HCT116 (cell line): ENCODE results near the gene RYR2. TPM values are rescaled to one million over a fixed set of nuclear protein-coding genes. Genes with fewer than 3 reads are reported as not detected.

ENCODE experiments used
- ATAC-seq: fragments of 200-7000 bp; cut with Tn5 transposase; 2 replicates; pipeline ENCODE4 v1.9.1; 2020; ENCODE audit warnings: mild to moderate bottlenecking, moderate library complexity
- BruUV-seq: library from RNA; stranded (reverse); fragments of 400-500 nt; replicated peaks from 2 replicates; lab custom pipeline; 2021; lab: Mats Ljungman, UMichigan
- CTCF ChIA-PET: fragments of 300-600 bp; sonication (Branson Sonifier 250); formaldehyde crosslinking; loops from one replicate; lab custom pipeline; 2021; ENCODE audit warnings: antibody characterized with exemption; lab: Charles Lee
- POLR2A ChIA-PET: fragments of 300-600, 350-600 bp; sonication (Branson Sonifier 250); formaldehyde crosslinking; loops from one replicate; lab custom pipeline; 2021; ENCODE audit warnings: antibody characterized with exemption; lab: Charles Lee
- RAD21 ChIA-PET, 2 experiments: fragments of 300-600 bp; sonication (Branson Sonifier 250); formaldehyde crosslinking; loops; one replicate each; lab custom pipeline; 2023; ENCODE audit warnings: low total read pairs in 2 of 2; ENCODE audit not compliant: uncharacterized antibody in 2 of 2, unreplicated experiment in 2 of 2, low non-redundant PET in 1 of 2; lab: Charles Lee
- DNase-seq: peaks from one replicate; pipeline ENCODE4 v3.0.0-alpha.2; 2010; ENCODE audit warnings: low read depth, low spot score
- H2AFZ ChIP-seq: fragments of 200-600 bp; shearing (Covaris generic), sonication (generic); 2 replicates; pipeline ENCODE4 v1.6.1; 2017; ENCODE audit warnings: low read depth, mixed run types, mixed read lengths, antibody characterized with exemption, low read length; ENCODE audit not compliant: poor library complexity, severe bottlenecking
- H3K27ac ChIP-seq: 2 replicates; pipeline ENCODE4 v1.5.1; 2012; ENCODE audit warnings: low read depth, low read length
- H3K27me3 ChIP-seq: fragments of 200-600 bp; sonication (generic); 2 replicates; pipeline ENCODE4 v1.6.1; 2016; ENCODE audit warnings: mixed run types, low read length, mixed read lengths; ENCODE audit not compliant: insufficient read depth
- H3K36me3 ChIP-seq, 2 experiments: fragments of 200-500 bp in 1 of 2; fragments of 200-600 bp in 1 of 2; sonication (Bioruptor generic) in 1 of 2; sonication (generic) in 1 of 2; 2 replicates each; pipeline versions ENCODE4 v1.5.1 to v1.6.1; 2014 to 2016; ENCODE audit warnings: low read length in 2 of 2, inconsistent platforms in 1 of 2, mixed read lengths in 1 of 2, mixed run types in 1 of 2; ENCODE audit not compliant: insufficient read depth in 2 of 2, control insufficient read depth in 1 of 2
- H3K4me1 ChIP-seq, 2 experiments: fragments of 200-600 bp in 1 of 2; sonication (generic) in 1 of 2; 2 replicates each; pipeline versions ENCODE4 v1.5.1 to v1.6.1; 2012 to 2017; ENCODE audit warnings: low read length in 2 of 2, inconsistent platforms in 1 of 2, mild to moderate bottlenecking in 1 of 2, mixed read lengths in 1 of 2, mixed run types in 1 of 2, moderate library complexity in 1 of 2; ENCODE audit not compliant: insufficient read depth in 2 of 2, control insufficient read depth in 1 of 2
- H3K4me2 ChIP-seq: fragments of 200-600 bp; sonication (generic); 2 replicates; pipeline ENCODE4 v1.6.1; 2017; ENCODE audit warnings: mixed run types, low read length, mixed read lengths
- H3K4me3 ChIP-seq, 2 experiments: fragments of 200-600 bp in 1 of 2; sonication (generic) in 1 of 2; replicated peaks in 1 of 2; 2 replicates each; pipeline ENCODE4 v1.5.1; 2011 to 2016; ENCODE audit warnings: low read length in 2 of 2, control low read depth in 1 of 2, low read depth in 1 of 2, mild to moderate bottlenecking in 1 of 2, mixed read lengths in 1 of 2, mixed run types in 1 of 2
- H3K79me2 ChIP-seq: fragments of 200-600 bp; sonication (generic); 2 replicates; pipeline ENCODE4 v1.6.1; 2017; ENCODE audit warnings: mild to moderate bottlenecking, mixed run types, low read length, moderate library complexity, mixed read lengths; ENCODE audit not compliant: insufficient read depth
- H3K9ac ChIP-seq: fragments of 200-600 bp; sonication (generic); 2 replicates; pipeline ENCODE4 v1.6.1; 2016; ENCODE audit warnings: low read length, mixed read lengths
- H3K9me2 ChIP-seq: fragments of 200-600 bp; sonication (generic), shearing (Covaris generic); 2 replicates; pipeline ENCODE4 v1.6.1; 2017; ENCODE audit warnings: mixed run types, mild to moderate bottlenecking, moderate library complexity; ENCODE audit not compliant: insufficient read depth
- H3K9me3 ChIP-seq, 2 experiments: fragments of 200-500 bp in 1 of 2; fragments of 200-600 bp in 1 of 2; sonication (Bioruptor generic) in 1 of 2; sonication (generic) in 1 of 2; 2 replicates each; pipeline ENCODE4 v1.6.1; 2014 to 2017; ENCODE audit warnings: low read length in 2 of 2, mixed read lengths in 2 of 2, inconsistent platforms in 1 of 2, low read depth in 1 of 2, mild to moderate bottlenecking in 1 of 2, mixed run types in 1 of 2, moderate library complexity in 1 of 2; ENCODE audit not compliant: control insufficient read depth in 1 of 2, insufficient read depth in 1 of 2
- H4K20me1 ChIP-seq: fragments of 200-600 bp; sonication (generic), shearing (Covaris generic); 2 replicates; pipeline ENCODE4 v1.6.1; 2017; ENCODE audit warnings: mixed run types, mild to moderate bottlenecking, moderate library complexity; ENCODE audit not compliant: insufficient read depth
- ATF3 ChIP-seq: IDR thresholded peaks from 2 replicates; pipeline ENCODE4 v1.6.1; 2012
- CBX3 ChIP-seq: IDR thresholded peaks from 2 replicates; pipeline ENCODE4 v1.6.1; 2012; ENCODE audit warnings: low read depth
- CEBPB ChIP-seq: IDR thresholded peaks from 2 replicates; pipeline ENCODE4 v1.6.1; 2012; ENCODE audit warnings: low read depth
- ELF1 ChIP-seq: IDR thresholded peaks from 2 replicates; pipeline ENCODE4 v1.6.1; 2012; ENCODE audit warnings: low read depth, borderline replicate concordance
- EZH2phosphoT487 ChIP-seq: fragments of 200-600 bp; IDR thresholded peaks from 2 replicates; pipeline ENCODE4 v1.6.1; 2018; ENCODE audit warnings: antibody characterized with exemption, borderline replicate concordance
- FOSL1 ChIP-seq: IDR thresholded peaks from 2 replicates; pipeline ENCODE4 v1.6.1; 2012; ENCODE audit warnings: low read depth
- JUND ChIP-seq: IDR thresholded peaks from 2 replicates; pipeline ENCODE4 v1.6.1; 2012
- POLR2A ChIP-seq: IDR thresholded peaks from 2 replicates; pipeline ENCODE4 v1.7.0; 2011; ENCODE audit warnings: borderline replicate concordance; ENCODE audit not compliant: insufficient read depth, insufficient read length; ENCODE audit errors: extremely low read depth
- RAD21 ChIP-seq: IDR thresholded peaks from 2 replicates; pipeline ENCODE4 v1.6.1; 2012; ENCODE audit warnings: low read depth, mild to moderate bottlenecking
- REST ChIP-seq: IDR thresholded peaks from 2 replicates; pipeline ENCODE4 v1.6.1; 2012; ENCODE audit warnings: low read depth
- SIN3A ChIP-seq: IDR thresholded peaks from 2 replicates; pipeline ENCODE4 v1.6.1; 2012; ENCODE audit warnings: low read depth
- SP1 ChIP-seq: IDR thresholded peaks from 2 replicates; pipeline ENCODE4 v1.6.1; 2012; ENCODE audit warnings: low read depth
- SRF ChIP-seq: IDR thresholded peaks from 2 replicates; pipeline ENCODE4 v1.6.1; 2012; ENCODE audit warnings: low read depth
- TCF7L2 ChIP-seq: IDR thresholded peaks from 2 replicates; pipeline ENCODE4 v1.7.0; 2011; ENCODE audit warnings: borderline replicate concordance, inconsistent platforms; ENCODE audit not compliant: insufficient read depth, insufficient read length; ENCODE audit errors: extremely low read depth
- YY1 ChIP-seq: IDR thresholded peaks from 2 replicates; pipeline ENCODE4 v1.6.1; 2011; ENCODE audit warnings: low read length, low read depth, moderate library complexity, mild to moderate bottlenecking; ENCODE audit not compliant: insufficient replicate concordance; ENCODE audit errors: extremely low read depth
- ZFX ChIP-seq: fragments of 450-650 bp; IDR thresholded peaks from 2 replicates; pipeline ENCODE4 v1.6.1; 2017
- ZNF274 ChIP-seq: fragments of 200-500 bp; sonication (Bioruptor generic); IDR thresholded peaks from 2 replicates; pipeline ENCODE4 v1.6.1; 2014; ENCODE audit warnings: mild to moderate bottlenecking, low read depth, low read length, inconsistent platforms
- intact Hi-C: fragments of 100-400 bp; cut with micrococcal nuclease; formaldehyde crosslinking; loops from 2 replicates; pipeline ENCODE4 v1.10.0; 2022
- total RNA-seq: library from RNA; stranded (reverse); gene quantifications from one replicate; pipeline ENCODE4 v1.2.1, GENCODE V29; 2021; ENCODE audit not compliant: unreplicated experiment
- TF ChIP-seq, protein P1 (sequence below), 3 experiments: fragments of 200-600 bp in 1 of 3; sonication (generic) in 1 of 3; IDR thresholded peaks in 2 of 3; conservative IDR thresholded peaks in 1 of 3; 2 replicates each; pipeline ENCODE4 v1.5.1; 2012 to 2017; ENCODE audit warnings: low read depth in 2 of 3, low read length in 2 of 3, antibody characterized with exemption in 1 of 3, borderline replicate concordance in 1 of 3, control low read depth in 1 of 3, mild to moderate bottlenecking in 1 of 3, mixed read lengths in 1 of 3, mixed run types in 1 of 3, moderate library complexity in 1 of 3; ENCODE audit not compliant: insufficient read depth in 1 of 3
- TF ChIP-seq, protein P2 (sequence below): IDR thresholded peaks from 2 replicates; pipeline ENCODE4 v1.6.1; 2012

RYR2 gene
- total RNA-seq, 1 experiment from 2014 or later = 0.02 TPM

- ChIA-PET POLR2A (no interaction called here), CTCF (no interaction called here), RAD21 (no interaction called here)
- BruUV-seq = no TSS peak
- Histone ChIP-seq H2AFZ (no peak overlapping the region), H3K79me2 (no peaks in the 10 kb centered on the region), H3K36me3 (no peaks in the 10 kb centered on the region), H3K9me2 (no peaks in the 10 kb centered on the region), H3K4me3 (no peak overlapping the region), H3K4me1 (no peaks in the 10 kb centered on the region), H3K9ac (no peak overlapping the region), H4K20me1 (no peaks in the 10 kb centered on the region), H3K9me3 (peaks cover 6 to 28% of the 10 kb centered on the region in 2 experiments; a peak in 2 of 4 replicates), H3K27ac (no peak overlapping the region), H3K4me2 (no peak overlapping the region), H3K27me3 (no peaks in the 10 kb centered on the region)
- intact Hi-C loops = no loop called here
- ATAC-seq (no peak), DNase-seq (no peak)
- TF ChIP-seq YY1 (no peak), JUND (no peak), POLR2A (no peak), EZH2phosphoT487 (no peak), SP1 (no peak), FOSL1 (no peak), RAD21 (no peak), TCF7L2 (no peak), REST (no peak), ATF3 (no peak), ELF1 (no peak), CEBPB (no peak), ZNF274 (no peak), CBX3 (no peak), ZFX (no peak), SRF (no peak), SIN3A (no peak)
- TF ChIP-seq, protein P1, sequence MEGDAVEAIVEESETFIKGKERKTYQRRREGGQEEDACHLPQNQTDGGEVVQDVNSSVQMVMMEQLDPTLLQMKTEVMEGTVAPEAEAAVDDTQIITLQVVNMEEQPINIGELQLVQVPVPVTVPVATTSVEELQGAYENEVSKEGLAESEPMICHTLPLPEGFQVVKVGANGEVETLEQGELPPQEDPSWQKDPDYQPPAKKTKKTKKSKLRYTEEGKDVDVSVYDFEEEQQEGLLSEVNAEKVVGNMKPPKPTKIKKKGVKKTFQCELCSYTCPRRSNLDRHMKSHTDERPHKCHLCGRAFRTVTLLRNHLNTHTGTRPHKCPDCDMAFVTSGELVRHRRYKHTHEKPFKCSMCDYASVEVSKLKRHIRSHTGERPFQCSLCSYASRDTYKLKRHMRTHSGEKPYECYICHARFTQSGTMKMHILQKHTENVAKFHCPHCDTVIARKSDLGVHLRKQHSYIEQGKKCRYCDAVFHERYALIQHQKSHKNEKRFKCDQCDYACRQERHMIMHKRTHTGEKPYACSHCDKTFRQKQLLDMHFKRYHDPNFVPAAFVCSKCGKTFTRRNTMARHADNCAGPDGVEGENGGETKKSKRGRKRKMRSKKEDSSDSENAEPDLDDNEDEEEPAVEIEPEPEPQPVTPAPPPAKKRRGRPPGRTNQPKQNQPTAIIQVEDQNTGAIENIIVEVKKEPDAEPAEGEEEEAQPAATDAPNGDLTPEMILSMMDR (IDR thresholded peaks at IDR 0.05 in 2 of 3, conservative IDR thresholded peaks at IDR 0.05 in 1 of 3; ENCODE audit: borderline replicate concordance in 1 of 3, insufficient read depth in 1 of 3, low read depth in 2 of 3, low read length in 2 of 3) = no peak
- TF ChIP-seq, protein P2, sequence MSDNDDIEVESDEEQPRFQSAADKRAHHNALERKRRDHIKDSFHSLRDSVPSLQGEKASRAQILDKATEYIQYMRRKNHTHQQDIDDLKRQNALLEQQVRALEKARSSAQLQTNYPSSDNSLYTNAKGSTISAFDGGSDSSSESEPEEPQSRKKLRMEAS = no peak
These were observed 642.3 kb downstream of the RYR2 start for GRCh38 chr1:237684236-237684635.
